K562 (cell line): ENCODE data around the gene MYRIP. TPM values are rescaled to one million over a fixed set of nuclear protein-coding genes. Genes with fewer than 3 reads are reported as not detected.

Experiments used
- ATAC-seq: fragments of 200-7000 bp; cut with Tn5 transposase; 3 replicates; pipeline ENCODE4 v1.9.1; 2020; ENCODE audit warnings: moderate library complexity
- BruUV-seq: library from RNA; stranded (reverse); fragments of 400-500 nt; replicated peaks from 2 replicates; lab custom pipeline; 2021; lab: Mats Ljungman, UMichigan
- CTCF ChIA-PET: fragments of 300-600 bp; formaldehyde crosslinking; extraction: SDS; loops from one replicate; lab custom pipeline; 2021; ENCODE audit warnings: low intra/inter-chr PET ratio; lab: Yijun Ruan, JAX
- POLR2A ChIA-PET: fragments of 300-600, 350-650 bp; sonication (Branson Sonifier 250); formaldehyde crosslinking; extraction: SDS; loops from one replicate; lab custom pipeline; 2021; ENCODE audit warnings: antibody characterized with exemption, inconsistent platforms; lab: Yijun Ruan, JAX
- DNase-seq, 4 experiments: peaks; one replicate each; pipeline versions ENCODE4 v3.0.0 to v3.0.0-alpha.2; 2011 to 2018; ENCODE audit warnings: low spot score in 3 of 4, mixed read lengths in 3 of 4; ENCODE audit errors: extremely low read depth in 1 of 4
- FAIRE-seq: peaks from 2 replicates; lab custom pipeline; 2011; peaks lifted over from hg19 to GRCh38; lab: Jason Lieb, UNC
- H2AFZ ChIP-seq: 2 replicates; pipeline ENCODE4 v1.6.0; 2011; ENCODE audit warnings: low read depth, low read length, control low read depth, inconsistent platforms
- H3K27ac ChIP-seq: fragments of 200-600 bp; 3 replicates; pipeline ENCODE4 v1.8.0; 2011; ENCODE audit warnings: low read depth, mild to moderate bottlenecking, control low read depth, inconsistent platforms, low read length, moderate library complexity, mixed read lengths; ENCODE audit errors: extremely low read depth
- H3K27me3 ChIP-seq, 2 experiments: fragments of 300-600 bp in 1 of 2; 2 replicates in 1 of 2; 3 replicates in 1 of 2; pipeline versions ENCODE4 v1.6.0 to v1.8.0; 2011; ENCODE audit warnings: inconsistent platforms in 2 of 2, low read length in 2 of 2, mild to moderate bottlenecking in 1 of 2, mixed read lengths in 1 of 2, moderate library complexity in 1 of 2; ENCODE audit not compliant: control insufficient read depth in 2 of 2, insufficient read depth in 2 of 2
- H3K36me3 ChIP-seq: fragments of 300-600 bp; 3 replicates; pipeline ENCODE4 v1.8.0; 2011; ENCODE audit warnings: mild to moderate bottlenecking, low read length, inconsistent platforms; ENCODE audit not compliant: control insufficient read depth, insufficient read depth
- H3K4me1 ChIP-seq, 2 experiments: fragments of 200-600 bp in 1 of 2; replicated peaks in 1 of 2; 2 replicates in 1 of 2; 3 replicates in 1 of 2; pipeline versions ENCODE4 v1.5.1 to v1.8.0; 2011; ENCODE audit warnings: inconsistent platforms in 2 of 2, low read length in 2 of 2, mild to moderate bottlenecking in 1 of 2, mixed read lengths in 1 of 2, moderate library complexity in 1 of 2; ENCODE audit not compliant: control insufficient read depth in 2 of 2, insufficient read depth in 2 of 2
- H3K4me2 ChIP-seq: 2 replicates; pipeline ENCODE4 v1.6.1; 2011; ENCODE audit warnings: low read length, control low read depth, inconsistent platforms, mixed read lengths; ENCODE audit not compliant: insufficient read depth
- H3K4me3 ChIP-seq: fragments of 200-600 bp; sonication (generic), shearing (Covaris generic); 2 replicates; pipeline ENCODE4 v1.5.1; 2016; ENCODE audit warnings: control low read depth, inconsistent platforms
- H3K79me2 ChIP-seq: fragments of 200-600 bp; 3 replicates; pipeline ENCODE4 v1.8.0; 2011; ENCODE audit warnings: low read length, inconsistent platforms; ENCODE audit not compliant: control insufficient read depth, insufficient read depth
- H3K9ac ChIP-seq, 2 experiments: 2 replicates each; pipeline versions ENCODE4 v1.6.0 to v1.6.1; 2011; ENCODE audit warnings: low read depth in 2 of 2, low read length in 2 of 2, control low read depth in 1 of 2, inconsistent platforms in 1 of 2, mild to moderate bottlenecking in 1 of 2, mixed read lengths in 1 of 2; ENCODE audit not compliant: insufficient read depth in 1 of 2
- H3K9me1 ChIP-seq: one replicate; pipeline ENCODE4 v1.6.0; 2011; ENCODE audit warnings: inconsistent platforms, mild to moderate bottlenecking, low read length, moderate library complexity; ENCODE audit not compliant: control insufficient read depth, insufficient read depth
- H3K9me3 ChIP-seq: replicated peaks from 2 replicates; pipeline ENCODE4 v1.5.1; 2011; ENCODE audit warnings: low read depth, low read length, inconsistent platforms; ENCODE audit not compliant: control insufficient read depth, insufficient read depth
- H4K20me1 ChIP-seq: replicated peaks from 2 replicates; pipeline ENCODE4 v1.6.1; 2011; ENCODE audit warnings: low read length, inconsistent platforms, mixed read lengths; ENCODE audit not compliant: control insufficient read depth, insufficient read depth
- HDAC6 ChIP-seq: IDR thresholded peaks from 2 replicates; pipeline ENCODE4 v1.6.1; 2012; ENCODE audit warnings: low read depth, mild to moderate bottlenecking, control low read depth, inconsistent platforms, low read length, moderate library complexity
- KAT2B ChIP-seq: IDR thresholded peaks from one replicate; pipeline ENCODE4 v1.6.1; 2012; ENCODE audit warnings: low read depth, mild to moderate bottlenecking, control low read depth, inconsistent platforms, low read length, moderate library complexity
- PHF21A ChIP-seq: fragments of 450-650 bp; IDR thresholded peaks from 2 replicates; pipeline ENCODE4 v1.6.1; 2017; ENCODE audit warnings: low read depth, borderline replicate concordance
- PHTF2 ChIP-seq: fragments of 250-450 bp; sonication (Bioruptor Pico); IDR thresholded peaks from 2 replicates; pipeline ENCODE4 v1.5.0; 2021; ENCODE audit warnings: mild to moderate bottlenecking
- SMARCC2 ChIP-seq: fragments of 450-650 bp; IDR thresholded peaks from 2 replicates; pipeline ENCODE4 v1.6.1; 2017; ENCODE audit warnings: antibody characterized with exemption, moderate library complexity, mild to moderate bottlenecking, low read depth
- SPI1 ChIP-seq: IDR thresholded peaks from 2 replicates; pipeline ENCODE4 v1.6.1; 2011; ENCODE audit warnings: low read depth, low read length, control low read depth, borderline replicate concordance
- SRSF1 ChIP-seq: fragments of 200-400 bp; formaldehyde crosslinking; IDR thresholded peaks from 2 replicates; pipeline ENCODE4 v1.6.1; 2017; ENCODE audit warnings: mild to moderate bottlenecking, low read depth, low read length, moderate library complexity
- STAG1 ChIP-seq: sonication (generic); formaldehyde crosslinking; IDR thresholded peaks from 2 replicates; pipeline ENCODE4 v1.5.0; 2020; ENCODE audit warnings: missing genetic modification reagents, borderline replicate concordance
- TBL1XR1 ChIP-seq, 2 experiments: IDR thresholded peaks; 2 replicates each; pipeline ENCODE4 v1.6.1; 2012; ENCODE audit warnings: improper control_type of control experiment in 2 of 2, low read length in 2 of 2, mild to moderate bottlenecking in 1 of 2
- UBTF ChIP-seq, 2 experiments: IDR thresholded peaks; 2 replicates each; pipeline ENCODE4 v1.6.1; 2012; ENCODE audit warnings: improper control_type of control experiment in 2 of 2, low read depth in 2 of 2, low read length in 2 of 2, borderline replicate concordance in 1 of 2
- ZFPM2 ChIP-seq: fragments of 250-450 bp; sonication (Bioruptor Pico); IDR thresholded peaks from 2 replicates; pipeline ENCODE4 v1.5.1; 2022; ENCODE audit warnings: mild to moderate bottlenecking
- ZNF263 ChIP-seq: sonication (generic); formaldehyde crosslinking; IDR thresholded peaks from 2 replicates; pipeline ENCODE4 v1.8.0; 2022; ENCODE audit warnings: mild to moderate bottlenecking, missing genetic modification reagents, borderline replicate concordance
- ZNF75A ChIP-seq: fragments of 450-650 bp; formaldehyde crosslinking; IDR thresholded peaks from 2 replicates; pipeline ENCODE4 v1.4.0; 2020; ENCODE audit warnings: mild to moderate bottlenecking
- WGBS: fragments of 100-300 bp; shearing (Covaris generic); methylation state at CpG from one replicate; pipeline ENCODE4 v1.1.6; 2016; ENCODE audit warnings: low coverage, mixed read lengths; ENCODE audit not compliant: insufficient coverage; ENCODE audit errors: missing lambda C conversion rate; 5-methylcytosine and 5-hydroxymethylcytosine counted together
- in situ Hi-C: fragments of 300-500 bp; cut with MboI; formaldehyde crosslinking; loops from 4 replicates; pipeline ENCODE4 v1.15.0; 2018; ENCODE audit warnings: inconsistent platforms, mixed read lengths
- intact Hi-C: fragments of 100-400 bp; cut with micrococcal nuclease; formaldehyde crosslinking; loops from 2 replicates; pipeline ENCODE4 v1.14.2; 2022
- polyA plus RNA-seq, 8 experiments: library from polyadenylated mRNA; depleted of rRNA in 4 of 8; stranded (reverse) in 5 of 8; unstranded in 3 of 8; fragments of >200 nt; fragmentation: Nextera tagmentation in 2 of 8; fragmentation: Illumina TruSeq in 1 of 8; extraction: Ambion mirVana in 2 of 8; extraction: Trizol in 1 of 8; gene quantifications; 2 replicates each; pipeline versions ENCODE4 v1.2.1 to v1.2.3, GENCODE V29; 2011 to 2014; ENCODE audit warnings: inconsistent platforms in 1 of 8, missing spikeins in 1 of 8
- total RNA-seq, 7 experiments: library from RNA; depleted of rRNA in 6 of 7; stranded (reverse); fragments of >200 nt in 6 of 7; fragmentation: Illumina TruSeq in 2 of 7; extraction: Trizol in 2 of 7; gene quantifications; 2 replicates each; pipeline versions ENCODE4 v1.2.1 to v1.2.3, GENCODE V29; 2011 to 2021; ENCODE audit warnings: low replicate concordance in 1 of 7
- TF ChIP-seq, protein P1 (sequence below): fragments of 450-650 bp; IDR thresholded peaks from 2 replicates; pipeline ENCODE4 v1.6.1; 2017; ENCODE audit warnings: mild to moderate bottlenecking, moderate library complexity
- TF ChIP-seq, protein P2 (sequence below): IDR thresholded peaks from 2 replicates; pipeline ENCODE4 v1.6.1; 2011; ENCODE audit warnings: borderline replicate concordance, low read depth, mild to moderate bottlenecking, moderate library complexity, low read length; ENCODE audit not compliant: insufficient read depth, poor library complexity, severe bottlenecking

The MYRIP gene
- total and polyA plus RNA-seq, 9 of the 15 experiments (the other 6 are each of a cell fraction or from before 2014, with no cell fraction given), result 0.03 to 0.12 TPM; not detected in 7

GRCh38 chr3:39982665-39983357, 173.4 kb downstream of the MYRIP start (continued):
- no peak for TF ChIP-seq ZNF263 (CRISPR knock-in tag)
- no peak for TF ChIP-seq ZNF75A (CRISPR knock-in tag)
- no peak for TF ChIP-seq ZFPM2 (CRISPR knock-in tag)
- TF ChIP-seq, protein P1, sequence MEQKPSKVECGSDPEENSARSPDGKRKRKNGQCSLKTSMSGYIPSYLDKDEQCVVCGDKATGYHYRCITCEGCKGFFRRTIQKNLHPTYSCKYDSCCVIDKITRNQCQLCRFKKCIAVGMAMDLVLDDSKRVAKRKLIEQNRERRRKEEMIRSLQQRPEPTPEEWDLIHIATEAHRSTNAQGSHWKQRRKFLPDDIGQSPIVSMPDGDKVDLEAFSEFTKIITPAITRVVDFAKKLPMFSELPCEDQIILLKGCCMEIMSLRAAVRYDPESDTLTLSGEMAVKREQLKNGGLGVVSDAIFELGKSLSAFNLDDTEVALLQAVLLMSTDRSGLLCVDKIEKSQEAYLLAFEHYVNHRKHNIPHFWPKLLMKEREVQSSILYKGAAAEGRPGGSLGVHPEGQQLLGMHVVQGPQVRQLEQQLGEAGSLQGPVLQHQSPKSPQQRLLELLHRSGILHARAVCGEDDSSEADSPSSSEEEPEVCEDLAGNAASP, result no peak
- no peak for TF ChIP-seq HDAC6

DNA sequence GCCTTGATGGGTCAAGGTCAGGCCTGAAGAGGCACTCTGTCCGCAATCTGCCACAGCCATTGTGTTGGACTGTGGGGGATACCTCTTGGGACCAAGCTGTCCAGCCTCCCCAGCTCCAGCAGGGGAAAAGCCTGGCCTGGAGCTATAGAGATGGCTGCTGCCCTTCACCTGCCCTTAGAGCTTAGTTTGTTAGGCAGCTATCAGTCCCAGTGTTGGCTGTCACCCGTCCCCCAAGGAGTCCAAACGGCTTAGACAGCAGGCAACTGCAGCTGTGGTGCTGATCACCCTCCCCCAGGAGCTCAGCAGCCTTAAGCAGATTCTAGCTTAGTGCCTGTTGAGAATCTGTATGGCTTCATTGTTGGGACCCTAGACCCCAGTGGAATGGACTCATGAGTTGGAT, 180.3 kb downstream of the MYRIP start:
- in situ Hi-C loops, result no loop called here
- no peak for FAIRE-seq
- no peak for TF ChIP-seq SRSF1
- no peak for TF ChIP-seq UBTF (IDR thresholded peaks at IDR 0.05; ENCODE audit: borderline replicate concordance in 1 of 2, low read depth in 2 of 2, low read length in 2 of 2)
- no peak for TF ChIP-seq KAT2B
- no peak for TF ChIP-seq SPI1
- no peak for TF ChIP-seq PHF21A
- TF ChIP-seq PHTF2 (CRISPR knock-in tag), result no peak
- TF ChIP-seq, protein P2, sequence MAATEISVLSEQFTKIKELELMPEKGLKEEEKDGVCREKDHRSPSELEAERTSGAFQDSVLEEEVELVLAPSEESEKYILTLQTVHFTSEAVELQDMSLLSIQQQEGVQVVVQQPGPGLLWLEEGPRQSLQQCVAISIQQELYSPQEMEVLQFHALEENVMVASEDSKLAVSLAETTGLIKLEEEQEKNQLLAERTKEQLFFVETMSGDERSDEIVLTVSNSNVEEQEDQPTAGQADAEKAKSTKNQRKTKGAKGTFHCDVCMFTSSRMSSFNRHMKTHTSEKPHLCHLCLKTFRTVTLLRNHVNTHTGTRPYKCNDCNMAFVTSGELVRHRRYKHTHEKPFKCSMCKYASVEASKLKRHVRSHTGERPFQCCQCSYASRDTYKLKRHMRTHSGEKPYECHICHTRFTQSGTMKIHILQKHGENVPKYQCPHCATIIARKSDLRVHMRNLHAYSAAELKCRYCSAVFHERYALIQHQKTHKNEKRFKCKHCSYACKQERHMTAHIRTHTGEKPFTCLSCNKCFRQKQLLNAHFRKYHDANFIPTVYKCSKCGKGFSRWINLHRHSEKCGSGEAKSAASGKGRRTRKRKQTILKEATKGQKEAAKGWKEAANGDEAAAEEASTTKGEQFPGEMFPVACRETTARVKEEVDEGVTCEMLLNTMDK, result no peak
- TF ChIP-seq STAG1 (CRISPR knock-in tag), result no peak
- TF ChIP-seq TBL1XR1 (IDR thresholded peaks at IDR 0.05; ENCODE audit: low read length in 2 of 2), result no peak
- no peak for TF ChIP-seq SMARCC2

More for the DNA sequence above, 180.3 kb downstream of the MYRIP start:
- intact Hi-C loops, result loop anchor here (1.0 to 10.0 kb wide), 5 partner anchors 175 to 542 kb away; no protein-coding TSS in a partner anchor
- no peaks in the 10 kb centered on the region for H4K20me1 ChIP-seq
- no peaks in the 10 kb centered on the region for H3K9me1 ChIP-seq
- H3K27ac ChIP-seq, result no peak overlapping the region
- ATAC-seq (no peak), DNase-seq (no peak)
- no peaks in the 10 kb centered on the region for H3K4me1 ChIP-seq
- H3K9ac ChIP-seq, result no peak overlapping the region
- ChIA-PET POLR2A (interaction anchor here (0.6 kb wide), 1 partner anchor 535 kb away, joined by 3 read pairs; no protein-coding TSS in a partner anchor), CTCF (interaction anchor here (2.4 kb wide), 1 partner anchor 448 kb away, joined by 10 read pairs; no protein-coding TSS in a partner anchor)
- H3K4me3 ChIP-seq, result no peak overlapping the region
- no peak overlapping the region for H2AFZ ChIP-seq
- H3K4me2 ChIP-seq, result no peak overlapping the region
- 0% methylated on average over 3 of the region's 3 CpGs for WGBS
- no TSS peak for BruUV-seq
- H3K79me2 ChIP-seq, result no peaks in the 10 kb centered on the region
- no peaks in the 10 kb centered on the region for H3K27me3 ChIP-seq
- no peaks in the 10 kb centered on the region; the same call in 1 of the 2 replicates for H3K9me3 ChIP-seq
- no peaks in the 10 kb centered on the region for H3K36me3 ChIP-seq
